GM12875 (cell line): ENCODE results near the gene SLC25A21.
"Not testable (repeated sequence)": the region's sequence is repeated elsewhere in the genome, so short reads cannot be mapped to it uniquely, and the experiment has no call there.

ENCODE experiments used
- H3K4me3 ChIP-seq: one replicate; pipeline ENCODE4 v1.5.1; 2011; ENCODE audit warnings: low read depth, low read length, control low read depth
- TF ChIP-seq, protein P1 (sequence below): IDR thresholded peaks from 2 replicates; pipeline ENCODE4 v1.5.1; 2011; ENCODE audit warnings: low read depth, mild to moderate bottlenecking, control low read depth, inconsistent platforms, low read length, moderate library complexity, borderline replicate concordance; ENCODE audit not compliant: insufficient read depth

The SLC25A21 gene

GRCh38 chr14:37167151-37168047, 5.0 kb downstream of the SLC25A21 start:
- no peak overlapping the region for H3K4me3 ChIP-seq
- TF ChIP-seq, protein P1, sequence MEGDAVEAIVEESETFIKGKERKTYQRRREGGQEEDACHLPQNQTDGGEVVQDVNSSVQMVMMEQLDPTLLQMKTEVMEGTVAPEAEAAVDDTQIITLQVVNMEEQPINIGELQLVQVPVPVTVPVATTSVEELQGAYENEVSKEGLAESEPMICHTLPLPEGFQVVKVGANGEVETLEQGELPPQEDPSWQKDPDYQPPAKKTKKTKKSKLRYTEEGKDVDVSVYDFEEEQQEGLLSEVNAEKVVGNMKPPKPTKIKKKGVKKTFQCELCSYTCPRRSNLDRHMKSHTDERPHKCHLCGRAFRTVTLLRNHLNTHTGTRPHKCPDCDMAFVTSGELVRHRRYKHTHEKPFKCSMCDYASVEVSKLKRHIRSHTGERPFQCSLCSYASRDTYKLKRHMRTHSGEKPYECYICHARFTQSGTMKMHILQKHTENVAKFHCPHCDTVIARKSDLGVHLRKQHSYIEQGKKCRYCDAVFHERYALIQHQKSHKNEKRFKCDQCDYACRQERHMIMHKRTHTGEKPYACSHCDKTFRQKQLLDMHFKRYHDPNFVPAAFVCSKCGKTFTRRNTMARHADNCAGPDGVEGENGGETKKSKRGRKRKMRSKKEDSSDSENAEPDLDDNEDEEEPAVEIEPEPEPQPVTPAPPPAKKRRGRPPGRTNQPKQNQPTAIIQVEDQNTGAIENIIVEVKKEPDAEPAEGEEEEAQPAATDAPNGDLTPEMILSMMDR: no peak

DNA sequence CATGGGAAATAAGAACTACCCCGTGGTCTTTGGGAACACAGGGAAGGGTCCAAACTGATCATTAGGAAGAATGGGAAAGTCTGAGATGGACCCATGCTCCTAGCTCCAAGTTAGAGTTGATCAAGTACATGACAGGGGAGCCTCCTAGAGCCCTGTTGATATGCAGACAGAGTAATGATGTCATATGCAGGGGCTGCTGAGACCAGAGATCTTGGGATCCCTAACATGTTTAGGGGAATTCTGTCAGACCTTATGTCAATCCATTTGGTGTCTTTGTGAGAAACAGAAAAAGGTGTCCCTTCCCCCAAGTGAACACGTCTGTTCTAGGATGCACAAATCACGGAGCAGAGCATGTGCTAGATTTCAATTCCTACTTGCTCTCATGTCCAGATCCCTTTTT, 6.6 kb downstream of the SLC25A21 start:
- H3K4me3 ChIP-seq: no peak overlapping the region
- TF ChIP-seq, protein P1: no peak

GRCh38 chr14:37162307-37162706, 10.1 kb downstream of the SLC25A21 start:
- not testable (repeated sequence) for H3K4me3 ChIP-seq

GRCh38 chr14:37157987-37158386, 14.4 kb downstream of the SLC25A21 start:
- TF ChIP-seq, protein P1: no peak
- H3K4me3 ChIP-seq: no peak overlapping the region

- TF ChIP-seq, protein P1: no peak
- no peak overlapping the region for H3K4me3 ChIP-seq
Measured at GRCh38 chr14:37153483-37153882, 18.9 kb downstream of the SLC25A21 start.

DNA sequence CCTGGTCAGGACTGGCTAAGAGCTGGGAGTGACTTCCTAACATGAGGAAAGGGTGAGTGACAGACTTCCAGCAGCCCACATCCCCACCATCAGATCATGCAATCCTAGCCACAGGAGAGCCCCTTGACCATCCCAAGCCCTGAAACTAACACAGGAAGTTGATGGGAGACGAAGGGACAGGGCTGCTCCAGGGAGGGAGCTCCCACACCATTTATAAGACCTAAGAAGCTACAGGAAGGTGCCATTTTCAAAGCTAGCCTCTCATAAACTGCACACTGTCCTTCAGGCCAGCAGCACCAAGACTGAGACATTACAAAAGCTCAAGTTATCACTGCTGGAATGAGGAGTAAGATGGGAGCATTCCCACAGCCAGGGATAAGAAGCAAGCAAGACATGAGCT, 19.4 kb downstream of the SLC25A21 start:
- no peak overlapping the region for H3K4me3 ChIP-seq

GRCh38 chr14:37150414-37150813, 22.0 kb downstream of the SLC25A21 start:
- TF ChIP-seq, protein P1: no peak; the same call in 1 of the 2 replicates

More for the DNA sequence above, 19.4 kb downstream of the SLC25A21 start:
- TF ChIP-seq, protein P1: no peak

More at GRCh38 chr14:37150414-37150813, 22.0 kb downstream of the SLC25A21 start:
- no peak overlapping the region for H3K4me3 ChIP-seq
